K562 (cell line): ENCODE results near the gene KCNQ5. TPM values are rescaled to one million over a fixed set of nuclear protein-coding genes. Genes with fewer than 3 reads are reported as not detected.

Source experiments
- ATAC-seq: fragments of 200-7000 bp; cut with Tn5 transposase; 3 replicates; pipeline ENCODE4 v1.9.1; 2020; ENCODE audit warnings: moderate library complexity
- BruUV-seq: library from RNA; stranded (reverse); fragments of 400-500 nt; replicated peaks from 2 replicates; lab custom pipeline; 2021; lab: Mats Ljungman, UMichigan
- CTCF ChIA-PET: fragments of 300-600 bp; formaldehyde crosslinking; extraction: SDS; loops from one replicate; lab custom pipeline; 2021; ENCODE audit warnings: low intra/inter-chr PET ratio; lab: Yijun Ruan, JAX
- POLR2A ChIA-PET: fragments of 300-600, 350-650 bp; sonication (Branson Sonifier 250); formaldehyde crosslinking; extraction: SDS; loops from one replicate; lab custom pipeline; 2021; ENCODE audit warnings: antibody characterized with exemption, inconsistent platforms; lab: Yijun Ruan, JAX
- DNase-seq, 4 experiments: peaks; one replicate each; pipeline versions ENCODE4 v3.0.0 to v3.0.0-alpha.2; 2011 to 2018; ENCODE audit warnings: low spot score in 3 of 4, mixed read lengths in 3 of 4; ENCODE audit errors: extremely low read depth in 1 of 4
- FAIRE-seq: peaks from 2 replicates; lab custom pipeline; 2011; peaks lifted over from hg19 to GRCh38; lab: Jason Lieb, UNC
- H2AFZ ChIP-seq: 2 replicates; pipeline ENCODE4 v1.6.0; 2011; ENCODE audit warnings: low read depth, low read length, control low read depth, inconsistent platforms
- H3K27ac ChIP-seq: fragments of 200-600 bp; 3 replicates; pipeline ENCODE4 v1.8.0; 2011; ENCODE audit warnings: low read depth, mild to moderate bottlenecking, control low read depth, inconsistent platforms, low read length, moderate library complexity, mixed read lengths; ENCODE audit errors: extremely low read depth
- H3K27me3 ChIP-seq, 2 experiments: fragments of 300-600 bp in 1 of 2; 2 replicates in 1 of 2; 3 replicates in 1 of 2; pipeline versions ENCODE4 v1.6.0 to v1.8.0; 2011; ENCODE audit warnings: inconsistent platforms in 2 of 2, low read length in 2 of 2, mild to moderate bottlenecking in 1 of 2, mixed read lengths in 1 of 2, moderate library complexity in 1 of 2; ENCODE audit not compliant: control insufficient read depth in 2 of 2, insufficient read depth in 2 of 2
- H3K36me3 ChIP-seq: fragments of 300-600 bp; 3 replicates; pipeline ENCODE4 v1.8.0; 2011; ENCODE audit warnings: mild to moderate bottlenecking, low read length, inconsistent platforms; ENCODE audit not compliant: control insufficient read depth, insufficient read depth
- H3K4me1 ChIP-seq, 2 experiments: fragments of 200-600 bp in 1 of 2; replicated peaks in 1 of 2; 2 replicates in 1 of 2; 3 replicates in 1 of 2; pipeline versions ENCODE4 v1.5.1 to v1.8.0; 2011; ENCODE audit warnings: inconsistent platforms in 2 of 2, low read length in 2 of 2, mild to moderate bottlenecking in 1 of 2, mixed read lengths in 1 of 2, moderate library complexity in 1 of 2; ENCODE audit not compliant: control insufficient read depth in 2 of 2, insufficient read depth in 2 of 2
- H3K4me2 ChIP-seq: 2 replicates; pipeline ENCODE4 v1.6.1; 2011; ENCODE audit warnings: low read length, control low read depth, inconsistent platforms, mixed read lengths; ENCODE audit not compliant: insufficient read depth
- H3K4me3 ChIP-seq: fragments of 200-600 bp; sonication (generic), shearing (Covaris generic); 2 replicates; pipeline ENCODE4 v1.5.1; 2016; ENCODE audit warnings: control low read depth, inconsistent platforms
- H3K79me2 ChIP-seq: fragments of 200-600 bp; 3 replicates; pipeline ENCODE4 v1.8.0; 2011; ENCODE audit warnings: low read length, inconsistent platforms; ENCODE audit not compliant: control insufficient read depth, insufficient read depth
- H3K9ac ChIP-seq, 2 experiments: 2 replicates each; pipeline versions ENCODE4 v1.6.0 to v1.6.1; 2011; ENCODE audit warnings: low read depth in 2 of 2, low read length in 2 of 2, control low read depth in 1 of 2, inconsistent platforms in 1 of 2, mild to moderate bottlenecking in 1 of 2, mixed read lengths in 1 of 2; ENCODE audit not compliant: insufficient read depth in 1 of 2
- H3K9me1 ChIP-seq: one replicate; pipeline ENCODE4 v1.6.0; 2011; ENCODE audit warnings: inconsistent platforms, mild to moderate bottlenecking, low read length, moderate library complexity; ENCODE audit not compliant: control insufficient read depth, insufficient read depth
- H3K9me3 ChIP-seq: replicated peaks from 2 replicates; pipeline ENCODE4 v1.5.1; 2011; ENCODE audit warnings: low read depth, low read length, inconsistent platforms; ENCODE audit not compliant: control insufficient read depth, insufficient read depth
- H4K20me1 ChIP-seq: replicated peaks from 2 replicates; pipeline ENCODE4 v1.6.1; 2011; ENCODE audit warnings: low read length, inconsistent platforms, mixed read lengths; ENCODE audit not compliant: control insufficient read depth, insufficient read depth
- BRF1 ChIP-seq: IDR thresholded peaks from 3 replicates; pipeline ENCODE4 v1.6.1; 2011; ENCODE audit warnings: borderline replicate concordance, mild to moderate bottlenecking; ENCODE audit not compliant: insufficient read length; ENCODE audit errors: extremely low read depth
- MAFG ChIP-seq: fragments of 450-650 bp; conservative IDR thresholded peaks from 2 replicates; pipeline ENCODE4 v1.6.1; 2016; ENCODE audit warnings: missing genetic modification characterization, missing compliant biosample characterization
- MLX ChIP-seq, 2 experiments: fragments of 450-650 bp in 1 of 2; sonication (generic) in 1 of 2; formaldehyde crosslinking; conservative IDR thresholded peaks; 2 replicates each; pipeline versions ENCODE4 v1.4.0 to v1.8.1; 2020 to 2022; ENCODE audit warnings: mild to moderate bottlenecking in 1 of 2, missing genetic modification reagents in 1 of 2
- NFIC ChIP-seq: fragments of 450-650 bp; IDR thresholded peaks from 2 replicates; pipeline ENCODE4 v1.6.1; 2017; ENCODE audit warnings: mild to moderate bottlenecking, inconsistent platforms
- SNIP1 ChIP-seq: fragments of 450-650 bp; IDR thresholded peaks from 2 replicates; pipeline ENCODE4 v1.7.1; 2017; ENCODE audit warnings: low read depth, mild to moderate bottlenecking
- SPI1 ChIP-seq: IDR thresholded peaks from 2 replicates; pipeline ENCODE4 v1.6.1; 2011; ENCODE audit warnings: low read depth, low read length, control low read depth, borderline replicate concordance
- ZBTB33 ChIP-seq: sonication (generic); formaldehyde crosslinking; IDR thresholded peaks from 2 replicates; pipeline ENCODE4 v1.8.1; 2023; ENCODE audit warnings: mild to moderate bottlenecking, missing genetic modification reagents
- ZKSCAN3 ChIP-seq: fragments of 250-450 bp; sonication (Bioruptor Pico); IDR thresholded peaks from 2 replicates; pipeline ENCODE4 v1.4.0; 2020
- WGBS: fragments of 100-300 bp; shearing (Covaris generic); methylation state at CpG from one replicate; pipeline ENCODE4 v1.1.6; 2016; ENCODE audit warnings: low coverage, mixed read lengths; ENCODE audit not compliant: insufficient coverage; ENCODE audit errors: missing lambda C conversion rate; 5-methylcytosine and 5-hydroxymethylcytosine counted together
- in situ Hi-C: fragments of 300-500 bp; cut with MboI; formaldehyde crosslinking; loops from 4 replicates; pipeline ENCODE4 v1.15.0; 2018; ENCODE audit warnings: inconsistent platforms, mixed read lengths
- intact Hi-C: fragments of 100-400 bp; cut with micrococcal nuclease; formaldehyde crosslinking; loops from 2 replicates; pipeline ENCODE4 v1.14.2; 2022
- polyA plus RNA-seq, 8 experiments: library from polyadenylated mRNA; depleted of rRNA in 4 of 8; stranded (reverse) in 5 of 8; unstranded in 3 of 8; fragments of >200 nt; fragmentation: Nextera tagmentation in 2 of 8; fragmentation: Illumina TruSeq in 1 of 8; extraction: Ambion mirVana in 2 of 8; extraction: Trizol in 1 of 8; gene quantifications; 2 replicates each; pipeline versions ENCODE4 v1.2.1 to v1.2.3, GENCODE V29; 2011 to 2014; ENCODE audit warnings: inconsistent platforms in 1 of 8, missing spikeins in 1 of 8
- total RNA-seq, 7 experiments: library from RNA; depleted of rRNA in 6 of 7; stranded (reverse); fragments of >200 nt in 6 of 7; fragmentation: Illumina TruSeq in 2 of 7; extraction: Trizol in 2 of 7; gene quantifications; 2 replicates each; pipeline versions ENCODE4 v1.2.1 to v1.2.3, GENCODE V29; 2011 to 2021; ENCODE audit warnings: low replicate concordance in 1 of 7

Gene KCNQ5
- total and polyA plus RNA-seq, 9 of the 15 experiments (the other 6 are each of a cell fraction or from before 2014, with no cell fraction given) = 0.31 to 5.9 (median 2.6) TPM

- Histone ChIP-seq H3K9me3 (no peaks in the 10 kb centered on the region), H3K9ac (no peak overlapping the region), H3K79me2 (no peaks in the 10 kb centered on the region), H3K9me1 (no peaks in the 10 kb centered on the region), H3K36me3 (no peaks in the 10 kb centered on the region), H3K4me2 (no peak overlapping the region), H3K27ac (no peak overlapping the region), H3K4me1 (no peaks in the 10 kb centered on the region), H3K4me3 (no peak overlapping the region), H4K20me1 (no peaks in the 10 kb centered on the region), H2AFZ (no peak overlapping the region), H3K27me3 (no peaks in the 10 kb centered on the region)
- FAIRE-seq (no peak), ATAC-seq (peak; percentile 38; the same call in 2 of the 3 replicates), DNase-seq (no peak)
- POLR2A ChIA-PET = interaction anchor here (1.4 kb wide), 1 partner anchor 11 kb away, joined by 4 read pairs; no protein-coding TSS in a partner anchor
- CTCF ChIA-PET = no interaction called here
- intact Hi-C loops = no loop called here
- in situ Hi-C loops = no loop called here
- TF ChIP-seq NFIC (no peak), ZBTB33 (CRISPR knock-in tag) (no peak), MAFG (no peak), BRF1 (no peak), SNIP1 (no peak), ZKSCAN3 (CRISPR knock-in tag) (no peak), MLX (CRISPR knock-in tag; conservative IDR thresholded peaks at IDR 0.05) (no peak), SPI1 (no peak)
- 36% methylated on average over 8 of the region's 8 CpGs for WGBS
- no TSS peak for BruUV-seq
Measured at GRCh38 chr6:72649032-72649984, 27.4 kb downstream of the KCNQ5 start.
